DMS79 (cell line): ENCODE results near the gene PRIM2.
"Not testable (repeated sequence)": the region's sequence is repeated elsewhere in the genome, so short reads cannot be mapped to it uniquely, and the experiment has no call there.

Source experiments
- DNase-seq: peaks from one replicate; lab custom pipeline; 2025; lab: John Stamatoyannopoulos, UW

Gene PRIM2

DNA sequence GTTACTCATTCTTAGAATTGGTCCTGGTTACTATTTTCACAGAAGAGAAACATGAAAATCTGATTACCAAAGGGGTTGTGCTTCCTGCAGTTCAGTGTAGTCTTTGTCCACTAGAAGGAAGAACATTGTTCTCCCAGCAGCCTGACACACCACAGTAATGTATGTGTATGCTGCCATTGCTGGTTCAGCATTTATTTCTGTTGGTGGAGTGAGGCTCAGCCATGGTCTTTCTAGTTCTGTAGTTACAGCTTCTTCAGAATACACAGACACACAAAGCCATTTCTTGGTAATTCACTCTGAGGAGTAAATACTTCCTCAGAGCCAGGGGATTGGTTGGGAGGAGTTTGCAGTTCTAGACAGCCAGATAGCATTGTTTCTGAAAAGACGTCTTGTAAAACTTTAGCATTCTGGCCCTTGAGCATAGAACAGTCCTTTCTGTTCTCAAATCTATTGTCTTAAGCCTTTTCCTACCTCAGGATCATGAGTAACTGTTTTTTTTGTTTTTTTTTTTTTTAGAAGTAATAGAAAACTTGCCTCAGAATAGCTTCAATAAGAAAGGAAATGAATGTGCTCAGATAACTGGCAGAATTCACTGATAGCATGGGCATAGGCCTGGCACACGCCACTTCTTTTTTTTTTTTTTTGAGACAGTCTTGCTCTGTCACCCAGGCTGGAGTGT lies 128.5 kb downstream of the PRIM2 start:
- DNase-seq = not testable (repeated sequence)

DNA sequence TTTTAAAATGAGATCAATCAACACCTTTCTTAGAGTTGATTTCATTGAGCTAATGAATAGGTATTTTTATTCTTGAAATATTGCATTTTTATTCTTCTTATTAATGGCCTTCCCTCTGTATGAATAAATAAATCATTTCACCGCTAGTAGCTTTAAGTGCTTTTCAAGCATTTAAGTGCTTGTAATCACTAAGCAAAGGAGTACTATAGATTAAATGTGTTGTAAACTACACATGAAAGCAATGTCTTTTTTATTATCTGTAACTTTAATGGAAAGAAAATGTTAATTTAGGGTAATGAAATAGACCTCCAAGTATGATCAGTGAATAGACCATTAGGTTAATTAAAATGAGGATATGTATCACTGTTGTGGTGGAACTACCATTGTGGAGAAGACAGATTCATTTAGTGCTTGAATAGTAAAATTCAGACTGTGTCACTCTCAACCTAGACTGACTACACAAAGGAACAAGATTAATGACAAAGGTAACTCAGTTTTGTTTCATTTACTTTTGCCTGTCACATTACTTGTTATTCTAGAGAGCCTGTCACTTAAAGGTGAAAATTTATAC lies 132.2 kb downstream of the PRIM2 start:
- DNase-seq = not testable (repeated sequence)

DNA sequence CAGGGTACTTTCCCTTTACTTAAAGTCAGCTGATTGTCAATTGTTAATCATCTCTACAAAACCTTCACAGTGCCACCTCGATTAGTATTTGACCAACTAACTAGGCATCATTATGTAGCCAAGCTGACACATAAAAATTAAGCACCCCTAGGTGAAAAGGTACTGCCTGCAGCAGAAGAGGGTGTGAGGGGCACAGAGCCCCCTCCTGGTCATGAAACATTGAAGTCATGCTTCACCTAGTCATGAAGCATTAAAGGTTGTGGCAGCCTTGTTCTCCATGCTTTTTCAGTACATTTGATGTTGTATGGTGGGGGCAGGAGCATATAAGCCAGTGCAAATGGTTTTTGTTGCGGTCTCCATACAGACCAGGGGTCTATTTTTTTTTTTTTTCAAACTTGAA lies 142.4 kb downstream of the PRIM2 start:
- not testable (repeated sequence) for DNase-seq

DNA sequence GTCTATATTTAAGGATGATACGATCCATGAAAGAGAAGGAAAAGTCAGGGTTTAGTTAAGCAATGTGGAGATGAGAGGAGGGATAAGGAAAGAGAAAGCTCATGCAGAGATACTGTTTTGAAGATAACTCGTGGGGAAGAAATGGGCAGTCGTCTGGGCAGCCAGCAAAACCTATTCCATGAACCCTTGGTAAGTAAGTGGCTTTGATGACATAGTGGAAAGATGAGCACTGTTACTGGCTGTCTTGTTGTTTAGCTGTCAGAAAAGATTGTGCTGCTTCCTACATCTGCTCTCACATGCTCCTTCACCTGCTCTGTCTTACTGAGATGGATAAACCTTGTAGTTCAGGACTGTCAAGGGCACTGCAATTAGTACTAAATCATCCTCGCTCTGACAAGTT lies 143.6 kb downstream of the PRIM2 start:
- DNase-seq = not testable (repeated sequence)

DNA sequence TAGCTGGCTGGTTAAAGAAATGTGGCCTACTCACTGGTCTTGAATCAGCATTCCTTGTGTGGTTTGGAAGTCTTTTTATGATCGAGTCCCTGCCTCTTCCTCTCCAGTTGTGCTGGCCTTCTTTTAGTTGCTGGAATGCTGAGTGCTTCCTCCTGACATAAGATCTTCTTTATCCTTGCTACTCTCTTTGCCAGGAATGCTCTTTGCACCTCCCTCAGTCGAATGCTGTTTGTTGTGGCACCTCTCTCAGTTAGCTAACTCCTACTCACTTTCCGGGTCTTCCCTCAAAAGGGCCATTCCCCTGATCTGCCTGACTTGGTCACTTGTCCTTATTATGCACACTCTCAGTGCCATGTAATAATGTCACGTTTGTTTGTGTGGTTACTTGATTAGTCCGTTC lies 146.4 kb downstream of the PRIM2 start:
- DNase-seq = not testable (repeated sequence)

DNA sequence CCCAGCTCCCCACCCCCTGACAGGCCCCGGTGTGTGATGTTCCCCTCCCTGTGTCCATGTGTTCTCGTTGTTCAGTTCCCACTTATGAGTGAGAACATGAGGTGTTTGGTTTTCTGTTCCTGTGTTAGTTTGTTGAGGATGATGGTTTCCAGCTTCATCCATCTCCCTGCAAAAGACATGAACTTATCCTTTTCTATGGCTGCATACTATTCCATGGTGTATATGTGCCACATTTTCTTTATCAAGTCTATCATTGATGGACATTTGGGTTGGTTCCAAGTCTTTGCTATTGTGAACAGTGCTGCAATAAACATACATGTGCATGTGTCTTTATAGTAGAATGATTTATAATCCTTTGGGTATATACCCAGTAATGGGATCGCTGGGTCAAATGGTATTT lies 148.5 kb downstream of the PRIM2 start:
- not testable (repeated sequence) for DNase-seq

DNA sequence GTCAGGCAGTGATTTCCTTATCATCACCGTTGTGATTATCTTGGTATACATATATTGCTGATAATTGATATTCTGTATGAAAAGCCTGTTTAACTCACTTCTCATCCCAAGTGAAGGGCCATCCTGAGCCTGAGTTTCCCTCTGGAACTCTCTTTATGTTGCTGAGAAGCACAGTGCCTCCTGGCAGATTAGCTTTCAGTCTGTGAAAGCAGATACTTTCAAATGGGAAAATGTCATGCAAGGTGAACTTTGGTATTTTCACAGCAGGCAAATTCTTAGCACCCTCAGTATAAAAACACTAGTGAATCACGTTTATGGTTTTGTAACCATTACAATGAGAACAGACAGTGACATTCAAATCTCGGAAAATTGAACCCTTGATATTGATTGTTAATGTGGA lies 151.6 kb downstream of the PRIM2 start:
- no peak for DNase-seq

DNA sequence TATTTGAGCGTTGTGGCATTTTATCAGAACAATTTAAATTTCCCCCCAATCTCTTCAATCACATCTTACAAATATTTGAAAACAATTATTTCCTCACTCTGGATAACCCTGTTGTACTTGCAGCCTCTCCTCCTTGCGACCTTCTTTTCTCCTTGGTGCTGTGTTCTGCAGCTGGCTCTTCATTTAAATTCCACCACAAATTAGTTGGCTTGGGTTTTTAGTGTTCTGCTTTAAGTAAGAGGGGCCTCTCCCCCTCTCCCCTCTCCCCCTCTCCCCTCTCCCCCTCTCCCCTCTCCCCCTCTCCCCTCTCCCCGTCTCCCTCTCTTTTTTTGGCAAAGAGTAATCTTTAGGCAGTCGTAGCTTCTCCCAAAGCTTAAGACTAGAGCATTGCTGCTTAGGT lies 152.7 kb downstream of the PRIM2 start:
- not testable (repeated sequence) for DNase-seq

DNA sequence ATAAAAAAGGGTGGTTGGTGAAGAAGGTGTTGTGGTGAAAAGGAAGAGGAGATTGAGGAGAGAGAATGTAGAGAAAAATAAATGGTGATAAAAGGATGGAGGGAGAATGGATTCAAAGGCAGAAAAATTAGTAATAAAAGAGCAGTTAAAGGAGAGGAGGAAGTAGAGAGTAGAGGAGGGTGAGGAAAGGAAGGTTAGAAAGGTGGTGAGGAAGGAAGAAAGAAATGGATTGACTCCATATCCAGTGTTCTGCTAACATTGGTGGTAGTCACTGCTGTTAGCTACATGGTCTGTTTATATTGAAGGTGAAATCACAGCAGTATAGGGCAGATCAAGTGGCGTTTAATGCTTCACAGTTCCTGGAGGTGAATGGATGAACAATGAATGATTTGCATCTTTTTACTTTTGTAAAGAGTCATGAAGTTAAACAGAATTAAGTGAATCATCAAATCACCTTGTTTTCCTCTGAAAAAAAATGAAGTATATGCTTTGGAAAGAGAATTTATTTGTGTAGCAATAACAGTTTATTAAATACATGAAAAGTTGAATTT lies 154.0 kb downstream of the PRIM2 start:
- not testable (repeated sequence) for DNase-seq

DNA sequence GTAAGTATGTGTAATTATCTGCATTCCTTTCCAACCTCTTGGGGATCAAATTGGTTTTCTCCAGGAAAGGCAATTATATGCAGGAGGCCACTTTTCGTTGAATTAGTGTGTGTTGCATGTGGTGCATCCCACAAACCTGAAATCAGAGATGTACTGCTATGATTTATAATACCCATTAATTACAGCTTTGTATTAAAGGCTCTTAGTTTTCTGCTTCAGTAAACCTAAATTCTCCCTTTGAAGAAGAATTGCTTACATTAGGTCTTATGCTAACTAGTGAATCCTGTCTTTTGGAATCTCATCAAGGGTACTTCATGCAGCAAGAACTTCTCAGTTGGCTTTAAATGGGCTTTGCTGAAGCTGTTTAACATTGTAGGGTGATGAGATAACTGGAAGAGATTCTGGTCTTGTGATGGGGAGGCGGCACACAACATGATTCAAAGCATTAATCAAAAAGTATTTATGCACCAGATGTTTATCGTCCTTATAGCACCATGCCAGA lies 155.5 kb downstream of the PRIM2 start:
- DNase-seq = peak; percentile 82

DNA sequence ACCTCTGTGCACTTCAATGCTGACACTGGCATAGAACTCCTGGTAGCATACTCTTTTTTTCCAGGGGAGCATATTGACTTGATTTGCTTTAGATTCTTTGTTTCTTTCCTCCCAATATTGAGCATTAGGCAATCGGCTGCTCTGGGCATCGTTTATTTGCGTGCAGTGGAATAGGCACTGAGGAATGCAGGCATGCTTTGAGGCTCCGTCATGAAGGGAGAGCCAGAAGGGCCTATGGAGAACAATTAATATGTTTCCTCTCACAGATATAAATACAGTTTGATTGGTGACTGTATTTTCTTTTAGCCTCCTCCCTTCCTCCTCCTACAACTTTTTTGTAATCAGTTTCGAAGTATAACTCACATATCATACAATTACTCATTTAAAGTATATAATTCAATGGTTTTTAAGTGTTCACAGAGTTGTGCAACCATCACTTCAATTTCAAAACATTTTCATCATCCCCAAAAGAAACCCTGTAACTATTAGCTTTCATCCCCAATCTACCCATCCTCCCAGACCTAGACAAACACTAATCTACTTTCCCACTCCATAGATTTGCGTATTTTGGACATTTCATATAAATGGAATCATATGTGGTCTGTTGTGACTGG lies 157.5 kb downstream of the PRIM2 start:
- not testable (repeated sequence) for DNase-seq

DNA sequence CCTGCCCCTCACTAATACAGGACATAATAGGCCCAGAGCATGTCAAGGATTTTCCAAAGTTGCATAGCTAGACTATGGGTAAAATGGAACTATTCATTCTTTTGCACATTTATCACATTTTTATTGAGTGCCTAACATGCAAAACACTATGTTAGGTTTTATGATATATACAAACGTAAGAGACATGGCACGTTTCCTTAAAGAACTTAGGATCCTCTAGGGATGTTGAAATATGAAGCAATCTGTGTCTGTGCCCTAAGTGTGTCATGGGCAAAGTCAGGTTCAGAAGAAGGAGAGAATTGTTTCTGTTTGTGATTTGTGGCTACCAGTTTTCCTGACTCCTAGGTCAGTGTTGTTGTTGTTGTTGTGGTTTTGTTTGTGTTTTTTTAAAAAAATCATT lies 158.2 kb downstream of the PRIM2 start:
- not testable (repeated sequence) for DNase-seq

DNA sequence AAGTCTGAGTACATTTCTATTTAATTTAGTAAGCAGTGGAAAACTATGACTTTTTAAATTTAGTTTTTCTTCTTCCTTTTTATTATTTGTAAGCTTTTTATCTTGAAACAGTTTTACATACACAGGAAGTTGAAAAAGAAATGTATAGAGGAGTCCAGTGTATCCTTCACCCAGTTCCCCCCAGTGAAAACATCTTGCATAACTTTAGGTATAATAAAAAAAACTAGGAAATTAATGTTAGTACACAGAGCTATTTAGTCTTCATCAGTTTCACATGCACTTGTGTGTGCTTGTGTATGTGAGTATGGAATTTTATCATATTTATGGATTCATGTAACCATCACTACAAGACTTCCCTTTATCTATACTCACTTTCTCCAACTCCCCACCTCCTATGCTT lies 162.8 kb downstream of the PRIM2 start:
- DNase-seq = not testable (repeated sequence)

DNA sequence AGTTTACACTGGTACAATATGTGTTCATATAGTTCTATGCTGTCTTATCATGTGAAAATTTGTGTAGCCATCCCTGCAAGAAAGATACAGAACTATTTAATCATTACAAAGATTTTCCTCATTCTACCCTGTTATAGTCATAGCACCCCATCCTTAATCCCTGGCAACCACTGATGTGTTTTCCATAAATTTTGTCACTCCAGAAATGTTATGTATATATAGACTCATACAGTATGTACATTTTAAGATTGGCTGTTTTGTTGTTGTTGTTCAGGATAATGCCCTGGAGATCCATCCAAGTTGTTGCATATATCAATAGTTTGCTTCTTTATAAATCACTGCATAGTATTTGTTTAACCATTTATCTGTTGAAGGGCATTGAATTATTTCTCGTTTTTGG lies 163.7 kb downstream of the PRIM2 start:
- DNase-seq = not testable (repeated sequence)

DNA sequence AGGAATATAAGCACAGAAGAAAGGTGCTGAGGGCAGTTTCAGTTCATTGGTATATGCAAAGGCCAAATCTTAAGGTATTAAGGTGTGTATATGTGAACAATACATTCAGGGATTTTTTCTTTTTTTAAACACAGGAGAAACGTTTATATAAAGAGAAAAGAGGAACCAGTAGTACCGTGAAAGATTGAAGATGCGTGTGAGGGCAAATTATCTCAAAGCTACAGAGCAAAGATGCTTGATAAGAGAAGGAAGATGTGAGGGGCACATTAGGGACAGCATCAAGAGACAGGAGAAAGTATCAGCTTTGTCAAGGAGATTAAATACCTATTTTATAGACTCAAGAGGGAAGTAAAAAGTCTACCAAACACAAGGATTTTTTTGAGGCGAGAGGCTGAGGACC lies 165.0 kb downstream of the PRIM2 start:
- not testable (repeated sequence) for DNase-seq

DNA sequence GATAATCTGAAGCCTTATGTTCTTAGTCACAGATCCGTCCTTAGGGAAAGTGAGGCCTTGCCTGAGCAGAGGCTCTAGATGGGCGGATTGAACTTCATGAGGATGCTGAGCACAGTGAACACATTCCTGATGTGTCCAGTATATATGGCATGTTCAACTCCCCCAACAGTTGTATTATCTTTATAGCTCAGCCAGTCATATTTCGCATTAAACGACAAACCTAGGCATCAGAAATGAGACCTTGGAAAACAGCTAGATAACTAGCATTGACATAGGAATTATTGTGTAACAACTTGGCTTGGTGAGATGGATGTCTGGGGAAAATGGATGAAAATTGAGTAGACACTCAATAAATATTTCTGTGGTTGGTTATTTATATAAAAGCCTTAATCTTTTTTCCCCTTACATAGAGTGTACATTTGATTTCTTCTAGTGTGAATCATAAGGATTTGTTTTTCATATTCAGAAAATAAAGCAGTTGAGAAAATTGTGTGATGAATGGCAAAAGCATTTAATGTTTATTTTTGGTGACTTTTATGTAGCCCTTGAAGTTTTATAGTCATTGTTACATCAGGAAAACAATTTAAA lies 169.2 kb downstream of the PRIM2 start:
- DNase-seq = not testable (repeated sequence)

DNA sequence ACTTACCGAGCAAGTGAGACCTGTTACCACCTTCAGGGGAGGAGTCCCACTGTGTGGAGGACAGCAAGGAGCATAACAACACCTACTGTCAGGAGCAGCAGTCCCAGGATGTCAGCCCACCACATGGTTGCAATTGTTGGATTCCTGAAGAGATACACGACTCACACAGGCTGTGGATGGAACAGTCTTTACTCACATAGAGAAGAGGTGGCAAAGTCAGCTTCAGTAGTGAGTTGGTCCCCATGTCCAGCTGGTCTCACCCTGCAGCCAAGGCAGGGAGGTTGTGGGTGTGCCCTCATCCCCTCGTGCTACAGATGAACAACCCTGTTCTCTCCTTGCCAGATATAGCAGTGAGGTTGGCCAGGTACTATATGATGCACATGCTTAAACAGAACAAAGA lies 171.1 kb downstream of the PRIM2 start:
- DNase-seq = not testable (repeated sequence)

DNA sequence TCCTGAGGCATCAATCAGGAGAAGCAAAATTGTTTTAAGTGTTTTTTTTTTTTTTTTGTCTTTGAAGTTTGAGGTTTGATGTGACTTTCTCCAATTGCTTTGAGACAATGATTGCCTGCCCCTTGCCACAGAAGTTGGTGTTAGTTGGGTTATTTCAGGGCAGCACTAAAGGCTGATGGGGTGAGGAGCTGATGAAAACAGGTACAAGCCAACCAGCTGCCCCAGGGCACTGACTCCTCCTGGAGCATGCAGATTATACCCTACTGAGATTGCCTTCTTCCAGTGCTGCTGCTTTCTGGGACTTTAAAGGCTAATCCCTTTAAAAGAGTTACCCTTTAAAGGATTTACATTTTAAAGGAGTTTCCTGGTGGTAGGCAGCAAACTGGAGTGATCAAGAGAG lies 172.5 kb downstream of the PRIM2 start:
- not testable (repeated sequence) for DNase-seq

DNA sequence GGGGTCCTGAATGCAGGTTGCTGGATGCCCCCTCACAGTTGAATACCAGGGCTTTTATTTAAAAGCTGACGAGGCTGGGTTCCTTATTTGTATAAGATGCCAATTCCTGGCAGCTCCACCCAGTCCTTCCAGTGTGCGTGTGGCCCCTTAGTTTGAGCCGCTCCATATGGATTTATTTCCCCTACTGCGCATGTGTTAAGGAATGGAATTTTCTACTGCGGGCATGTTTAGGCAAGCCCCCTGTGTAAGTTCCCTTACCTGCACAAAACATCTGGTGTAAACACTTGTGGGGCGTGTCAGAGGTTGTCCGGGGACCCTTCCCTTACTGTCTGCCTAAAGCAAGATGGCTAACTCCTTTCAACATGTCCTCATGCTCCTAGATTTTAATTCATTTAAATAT lies 174.4 kb downstream of the PRIM2 start:
- DNase-seq = not testable (repeated sequence)

DNA sequence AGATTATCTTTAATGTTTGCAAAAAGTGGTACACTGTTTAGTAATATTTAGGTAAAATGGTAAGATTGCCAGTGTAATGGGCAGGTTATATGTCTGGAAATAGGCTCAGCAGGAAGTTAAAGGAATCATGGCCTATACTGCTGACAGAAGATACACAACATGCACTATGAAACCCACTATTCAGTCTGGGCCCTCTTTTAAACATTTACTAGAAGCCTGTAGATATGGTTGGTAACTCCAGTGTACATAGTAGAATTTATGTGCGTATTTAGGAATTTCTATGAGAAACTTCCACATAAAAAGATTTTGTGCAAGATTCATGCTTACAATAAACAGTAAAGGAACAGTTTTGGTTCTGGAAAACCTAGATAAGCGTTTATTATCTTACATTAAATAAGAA lies 178.8 kb downstream of the PRIM2 start:
- DNase-seq = not testable (repeated sequence)

DNA sequence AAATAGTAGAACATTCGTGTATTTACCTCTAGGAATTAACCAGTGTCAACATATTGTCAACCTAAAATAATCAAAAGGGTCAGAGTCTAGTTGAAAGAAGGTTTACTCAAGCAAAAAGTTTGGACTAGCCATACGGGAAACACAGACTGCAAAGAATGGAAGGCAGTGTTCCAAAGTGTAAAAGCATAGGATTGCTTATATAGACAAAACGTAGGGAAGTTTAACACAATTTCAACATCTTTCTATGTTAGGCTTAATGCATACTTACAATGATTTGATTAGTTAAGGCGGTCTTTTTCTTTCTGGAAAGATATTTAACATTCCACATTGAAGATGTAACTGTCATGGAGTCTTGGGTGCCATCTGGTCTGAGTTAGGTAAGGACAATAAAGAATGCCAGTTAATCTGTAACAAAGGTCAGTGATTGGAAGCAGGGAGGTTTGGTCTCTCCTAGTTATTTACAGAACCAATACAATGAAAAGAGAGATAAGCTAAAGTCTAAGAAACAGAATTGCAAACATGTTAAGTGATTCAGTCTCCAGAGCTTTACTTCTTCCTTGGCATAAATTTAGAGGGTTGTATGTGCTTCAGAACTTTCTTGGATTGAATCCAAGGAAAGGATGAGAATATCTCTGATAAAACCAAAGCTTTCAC lies 183.1 kb downstream of the PRIM2 start:
- DNase-seq = not testable (repeated sequence)

DNA sequence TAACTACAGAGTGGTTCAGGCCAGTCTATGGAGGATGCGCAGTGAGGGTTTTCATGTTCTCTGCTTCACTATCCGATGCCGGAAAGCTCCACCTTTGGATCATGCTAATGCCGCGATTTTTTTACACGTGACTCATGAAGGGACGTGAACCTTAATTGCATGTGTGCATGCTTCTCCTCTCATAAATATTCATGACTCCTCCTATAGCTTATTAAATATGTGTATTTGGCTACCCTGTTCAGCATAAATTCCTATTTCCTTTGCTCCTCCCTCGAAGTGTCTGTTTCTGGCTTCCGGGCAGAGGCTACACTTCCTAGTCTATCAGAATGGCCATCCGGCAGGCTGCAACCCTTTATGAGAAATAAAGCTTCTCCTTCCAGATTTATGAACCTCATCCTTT lies 185.0 kb downstream of the PRIM2 start:
- DNase-seq = not testable (repeated sequence)
